Measurements from ENCODE around the gene ANXA8L1.
"Not testable (repeated sequence)": the region's sequence is repeated elsewhere in the genome, so short reads cannot be mapped to it uniquely, and the experiment has no call there.

The ANXA8L1 gene

DNA sequence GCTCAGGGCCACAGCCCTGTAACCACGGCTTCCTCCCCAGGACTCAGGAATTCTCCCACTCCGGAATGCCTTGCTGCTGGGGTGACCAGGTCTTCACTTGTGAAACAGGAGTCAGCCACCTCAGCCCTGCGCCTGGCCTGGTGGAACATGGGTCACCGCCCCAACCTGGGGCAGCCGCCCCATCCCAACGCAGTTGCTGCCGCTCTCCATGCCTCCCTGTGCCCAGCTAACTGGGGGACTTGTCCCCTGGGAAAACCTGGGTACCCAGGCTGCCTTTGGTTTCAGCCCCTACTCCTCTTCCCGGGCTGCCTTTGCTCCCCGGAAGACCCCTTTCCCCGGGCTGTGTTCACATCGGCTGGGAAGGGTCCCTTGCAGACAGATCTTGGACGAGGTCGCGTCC is 22.2 kb downstream of the ANXA8L1 start:
- peak; percentile 2 for DNase-seq

DNA sequence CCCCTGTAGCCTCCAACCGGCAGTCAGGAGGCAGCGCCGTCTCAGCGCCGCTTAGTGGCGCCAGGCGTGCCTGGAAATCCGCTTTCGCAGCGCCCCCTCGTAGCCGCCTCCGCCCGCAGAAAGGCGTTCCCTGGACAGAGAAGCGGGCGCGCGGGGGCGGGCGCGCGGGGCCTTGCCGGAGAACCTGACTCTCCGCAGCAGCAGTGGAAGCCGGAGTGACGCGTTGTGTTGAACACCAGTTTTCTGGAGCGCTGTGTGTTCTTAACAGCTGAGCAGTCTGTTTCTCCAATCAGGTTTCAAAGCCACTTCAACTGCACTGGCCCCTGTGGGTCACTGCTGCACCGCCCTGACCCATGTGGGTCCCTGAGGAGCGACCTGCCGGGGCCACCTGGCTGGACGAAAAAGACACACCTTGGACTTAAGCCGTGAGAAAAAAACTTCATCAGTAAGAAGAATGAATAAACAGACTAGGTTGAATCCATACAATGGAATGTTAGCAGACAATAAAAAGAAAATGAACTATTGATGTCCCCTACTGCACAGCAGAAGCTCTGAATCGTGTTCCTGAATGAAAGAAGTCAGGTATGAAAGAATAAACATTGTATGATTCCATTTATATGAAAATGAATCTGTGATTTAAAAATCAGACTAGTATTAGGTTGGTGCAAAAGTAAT is 22.8 kb downstream of the ANXA8L1 start:
- DNase-seq, result peak; percentile 49

DNA sequence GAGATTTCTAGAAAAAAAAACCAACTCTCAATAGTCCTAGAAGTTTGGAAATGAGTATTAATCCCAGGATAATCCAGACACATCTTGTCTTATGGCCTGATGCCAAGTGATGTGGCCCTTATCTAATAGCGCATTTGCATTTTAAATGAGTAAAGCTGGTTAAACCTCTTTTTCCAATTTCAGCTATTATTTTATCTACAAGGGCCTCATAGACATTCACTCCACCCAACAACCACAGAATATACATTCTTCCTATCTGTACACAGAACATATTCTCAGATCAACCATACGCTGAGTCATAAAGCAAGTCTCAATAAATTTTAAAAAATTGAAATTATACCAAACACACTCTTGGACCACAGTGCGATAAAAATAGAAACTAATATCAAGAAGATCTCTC is 34.0 kb downstream of the ANXA8L1 start:
- not testable (repeated sequence) for DNase-seq

DNA sequence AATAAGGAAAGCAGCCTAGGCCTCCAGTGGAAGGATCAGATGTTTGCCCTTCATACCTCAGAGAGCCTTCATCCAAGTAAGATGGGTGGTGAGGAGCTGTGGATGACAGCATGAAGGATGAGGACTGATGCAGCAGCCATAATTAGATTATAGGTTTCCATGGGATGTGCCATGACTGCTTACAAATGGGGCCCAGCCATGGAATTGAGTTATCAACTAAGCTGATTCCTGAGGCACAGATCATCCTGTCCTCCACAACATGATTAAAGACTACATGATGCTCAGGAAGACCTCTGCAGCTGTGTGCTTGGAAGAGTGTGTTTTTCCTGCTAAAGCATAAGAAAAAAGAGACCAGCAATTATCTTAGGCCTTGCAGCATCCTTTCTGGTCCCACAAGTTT is 35.5 kb downstream of the ANXA8L1 start:
- not testable (repeated sequence) for DNase-seq

DNA sequence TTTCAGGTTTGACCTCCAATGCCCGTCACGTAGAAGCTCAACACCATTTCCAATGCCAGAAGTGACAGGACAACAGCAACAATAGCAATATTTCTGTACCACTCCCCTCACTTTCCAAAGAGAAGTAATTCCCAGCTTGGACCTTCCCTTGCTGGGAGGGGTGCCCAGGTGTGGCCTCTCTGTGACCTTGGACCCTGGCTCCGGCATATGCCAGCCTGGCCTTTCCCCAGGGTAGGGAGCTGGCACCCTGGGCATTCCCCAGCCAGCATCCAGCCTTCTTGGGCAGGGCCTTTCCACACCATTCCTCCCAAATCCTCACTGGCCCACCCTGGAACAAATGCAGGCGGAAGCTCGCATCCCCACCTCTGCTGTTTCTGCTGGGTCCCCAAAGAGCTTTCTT is 37.1 kb downstream of the ANXA8L1 start:
- not testable (repeated sequence) for DNase-seq

DNA sequence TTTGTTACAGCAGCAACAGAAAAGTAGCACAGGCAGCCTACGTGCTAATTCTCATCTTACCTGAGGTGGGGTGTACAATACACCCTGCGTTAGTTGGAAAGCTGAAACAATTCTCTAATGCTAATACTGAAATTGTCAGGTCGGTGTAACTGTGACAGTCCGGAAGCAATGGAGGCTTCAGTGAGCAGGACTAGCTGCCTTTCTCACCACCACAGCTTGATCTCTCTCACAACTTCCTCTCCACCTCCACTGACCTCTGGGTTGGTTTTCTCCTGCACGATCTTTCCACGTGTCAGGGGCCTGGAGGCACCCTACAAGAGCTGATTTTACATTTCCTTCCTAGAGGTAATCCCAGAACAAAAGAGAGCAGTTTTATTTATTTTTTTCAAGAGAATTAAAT is 39.7 kb downstream of the ANXA8L1 start:
- not testable (repeated sequence) for DNase-seq

DNA sequence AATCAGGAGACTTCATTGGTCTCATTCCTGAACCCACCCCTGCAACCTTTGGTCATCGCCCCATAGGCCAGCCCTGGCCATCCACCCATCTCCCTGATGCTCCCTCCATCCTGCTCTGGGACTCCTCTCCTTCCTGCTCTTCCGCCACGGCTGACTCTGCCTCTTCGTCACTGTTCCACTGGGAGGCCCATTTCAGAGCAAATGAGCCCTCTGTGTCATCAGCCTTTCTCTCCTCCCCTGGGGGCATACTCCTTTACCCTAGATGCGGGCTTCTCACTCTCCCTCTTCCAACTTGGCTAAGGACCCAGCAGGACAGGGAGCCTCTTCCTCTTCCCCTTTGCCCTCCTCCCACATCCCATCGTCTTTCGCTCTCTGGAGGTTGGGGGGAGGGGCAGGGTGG is 42.7 kb downstream of the ANXA8L1 start:
- DNase-seq, result not testable (repeated sequence)

DNA sequence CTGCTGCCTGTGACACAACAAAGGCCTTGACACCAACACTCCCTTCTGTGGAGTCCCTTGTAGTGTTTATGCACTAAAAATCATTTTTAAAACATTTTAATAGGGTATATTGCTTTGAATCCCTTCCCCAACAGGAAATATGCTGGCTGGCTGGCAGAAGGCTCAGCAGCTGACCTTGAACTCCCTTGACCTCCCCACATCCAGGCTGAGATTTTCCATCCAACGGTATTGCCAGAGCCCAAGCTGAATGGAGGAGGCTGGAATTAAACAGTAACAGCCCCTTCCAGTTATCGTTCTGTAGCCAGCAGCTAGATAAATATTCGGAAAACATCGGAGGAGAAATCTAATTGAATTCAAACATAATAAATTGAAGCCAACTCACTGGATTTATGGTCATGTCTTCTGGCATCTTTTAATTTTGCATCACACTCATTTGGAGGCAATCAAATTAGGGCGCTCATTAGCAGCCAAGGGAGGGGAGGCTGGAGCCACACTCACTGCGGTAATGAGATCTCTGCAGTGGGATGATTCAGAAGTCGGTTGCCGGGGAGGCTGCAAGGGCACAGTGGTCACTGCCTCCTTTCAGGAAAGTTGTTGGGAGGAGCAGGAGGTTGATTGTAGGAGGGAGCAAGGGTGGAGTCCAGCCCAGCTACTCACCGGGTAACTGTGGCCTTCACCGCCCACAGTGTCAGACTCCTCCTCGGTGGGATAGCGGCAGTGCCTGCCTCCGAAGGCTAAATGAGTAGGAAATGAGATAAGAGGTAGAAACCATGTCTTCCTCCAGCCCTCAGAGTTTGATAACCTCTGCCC is 44.2 kb downstream of the ANXA8L1 start:
- DNase-seq, result not testable (repeated sequence)

DNA sequence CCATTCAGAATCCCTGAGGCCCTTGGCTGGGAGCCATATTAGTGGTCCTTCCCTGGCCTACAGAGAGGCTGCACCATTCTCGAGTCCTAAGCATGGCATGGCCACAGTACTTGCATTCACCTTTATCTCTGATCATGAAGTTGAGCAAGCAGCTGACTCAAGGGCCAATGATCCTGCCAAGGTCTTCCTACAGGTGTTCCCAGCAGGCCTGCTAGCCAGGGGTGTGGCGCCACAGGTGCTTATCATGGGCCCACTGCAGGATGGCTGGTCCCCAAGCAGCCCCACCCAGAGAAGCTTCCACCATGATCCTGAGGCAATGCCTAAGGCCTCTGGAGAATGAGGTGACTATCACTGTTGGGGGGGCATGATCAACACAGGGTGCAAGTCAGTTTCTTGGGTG is 48.0 kb downstream of the ANXA8L1 start:
- not testable (repeated sequence) for DNase-seq

DNA sequence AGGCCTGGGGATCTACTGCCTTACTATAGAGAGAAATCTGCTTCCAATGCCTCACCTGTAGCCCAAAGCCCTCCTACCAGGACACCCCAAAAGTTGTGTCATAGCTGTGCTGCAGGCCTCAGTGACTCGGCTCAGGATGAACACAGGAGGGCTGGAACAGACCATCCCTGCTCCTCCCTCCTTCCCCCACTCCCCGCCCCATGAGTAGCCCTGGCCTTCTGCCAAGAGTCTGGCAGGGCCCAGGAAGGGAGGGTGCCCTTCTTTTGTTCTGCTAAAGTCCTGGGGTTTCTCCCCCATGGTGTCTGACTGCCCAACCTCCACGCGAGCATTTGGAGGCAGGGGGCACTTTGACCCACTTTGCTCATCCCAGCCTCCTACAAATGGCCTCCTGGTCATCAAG is 65.4 kb downstream of the ANXA8L1 start:
- DNase-seq, result not testable (repeated sequence)
